Articular chondrocyte of knee joint (primary cell): Measurements from ENCODE around the gene SELE. TPM values are rescaled to one million over a fixed set of nuclear protein-coding genes. Genes with fewer than 3 reads are reported as not detected.

Source experiments
- total RNA-seq: library from RNA; depleted of rRNA; stranded (reverse); fragments of >200 nt; gene quantifications from 2 replicates; pipeline ENCODE4 v1.2.3, GENCODE V29; 2012

SELE gene, protein sequence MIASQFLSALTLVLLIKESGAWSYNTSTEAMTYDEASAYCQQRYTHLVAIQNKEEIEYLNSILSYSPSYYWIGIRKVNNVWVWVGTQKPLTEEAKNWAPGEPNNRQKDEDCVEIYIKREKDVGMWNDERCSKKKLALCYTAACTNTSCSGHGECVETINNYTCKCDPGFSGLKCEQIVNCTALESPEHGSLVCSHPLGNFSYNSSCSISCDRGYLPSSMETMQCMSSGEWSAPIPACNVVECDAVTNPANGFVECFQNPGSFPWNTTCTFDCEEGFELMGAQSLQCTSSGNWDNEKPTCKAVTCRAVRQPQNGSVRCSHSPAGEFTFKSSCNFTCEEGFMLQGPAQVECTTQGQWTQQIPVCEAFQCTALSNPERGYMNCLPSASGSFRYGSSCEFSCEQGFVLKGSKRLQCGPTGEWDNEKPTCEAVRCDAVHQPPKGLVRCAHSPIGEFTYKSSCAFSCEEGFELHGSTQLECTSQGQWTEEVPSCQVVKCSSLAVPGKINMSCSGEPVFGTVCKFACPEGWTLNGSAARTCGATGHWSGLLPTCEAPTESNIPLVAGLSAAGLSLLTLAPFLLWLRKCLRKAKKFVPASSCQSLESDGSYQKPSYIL
- not detected in 2 replicates for total RNA-seq

GRCh38 chr1:169733924-169734323 lies at the start of gene SELE:
SELE (minus strand) TSS chr1:169734079; CDS start chr1:169733612, 467 bp downstream.

GRCh38 chr1:169711469-169712308 lies 22.2 kb downstream of the SELE start, which contains the start of gene SELL:
SELL (minus strand) TSS chr1:169711620; CDS start chr1:169711498, 122 bp downstream.

Other genes starting within 250 kb of the SELE start
- 7.4 and 10.3 TPM in 2 replicates for gene SLC19A2, start 248.1 kb downstream of the SELE start, total RNA-seq
- gene F5, start 147.6 kb downstream of the SELE start, total RNA-seq = under 0.01 and 0.11 TPM in 2 replicates
- 0.39 and 0.65 TPM in 2 replicates for gene SELP, start 104.0 kb downstream of the SELE start, total RNA-seq
- 1.0 and 1.5 TPM in 2 replicates for gene SELL, start 22.5 kb downstream of the SELE start, total RNA-seq
- 9.0 and 11.0 TPM in 2 replicates for gene METTL18, start 60.8 kb upstream of the SELE start, total RNA-seq
- 9.3 and 11.8 TPM in 2 replicates for gene SCYL3, start 159.8 kb upstream of the SELE start, total RNA-seq